Measurements from ENCODE around the gene BDP1. TPM values are rescaled to one million over a fixed set of nuclear protein-coding genes. Genes with fewer than 3 reads are reported as not detected.
"Not testable (repeated sequence)": the region's sequence is repeated elsewhere in the genome, so short reads cannot be mapped to it uniquely, and the experiment has no call there.

BDP1 gene
- total and polyA plus RNA-seq, 2 donors from 2014 or later = 5.1 to 27.6 TPM

DNA sequence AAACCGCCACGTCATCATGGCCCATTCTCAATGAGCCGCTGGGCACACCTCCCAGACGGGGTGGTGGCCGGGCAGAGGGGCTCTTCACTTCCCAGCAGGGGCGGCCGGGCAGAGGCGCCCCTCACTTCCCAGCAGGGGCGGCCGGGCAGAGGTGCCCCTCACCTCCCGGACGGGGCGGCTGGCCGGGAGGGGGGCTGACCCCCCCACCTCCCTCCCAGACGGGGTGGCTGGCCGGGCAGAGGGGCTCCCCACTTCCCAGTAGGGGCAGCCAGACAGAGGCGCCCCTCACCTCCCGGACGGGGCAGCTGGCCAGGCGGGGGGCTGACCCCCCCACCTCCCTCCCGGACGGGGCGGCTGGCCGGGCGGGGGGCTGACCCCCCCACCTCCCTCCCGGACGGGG, 96.1 kb downstream of the BDP1 start:
- H3K4me3 ChIP-seq (ENCODE audit: low read length in 3 of 3); H3K4me1 ChIP-seq (ENCODE audit: control insufficient read depth in 2 of 3, insufficient read depth in 2 of 3, low read depth in 1 of 3, low read length in 3 of 3); H3K9ac ChIP-seq (ENCODE audit: low read length in 3 of 3); H3K9me3 ChIP-seq (ENCODE audit: control insufficient read depth in 2 of 3, insufficient read depth in 1 of 3, low read length in 3 of 3); intact Hi-C loops (cut with DNase I); H3K27ac ChIP-seq (ENCODE audit: low read depth in 2 of 2, low read length in 2 of 2); DNase-seq; FAIRE-seq; H3K27me3 ChIP-seq (ENCODE audit: control insufficient read depth, insufficient read depth, low read length): not testable (repeated sequence)
- H3K36me3 ChIP-seq (ENCODE audit: control insufficient read depth in 2 of 3, insufficient read depth in 3 of 3, low read length in 3 of 3) = peaks cover 8 to 33% (median 9%) of the 10 kb centered on the region in 3 donors

- FAIRE-seq = not testable (repeated sequence)
- H3K36me3 ChIP-seq (ENCODE audit: control insufficient read depth in 2 of 3, insufficient read depth in 3 of 3, low read length in 3 of 3) = peaks cover 8 to 33% (median 12%) of the 10 kb centered on the region in 3 donors
Observed at GRCh38 chr5:71552026-71552749, 96.7 kb downstream of the BDP1 start.

DNA sequence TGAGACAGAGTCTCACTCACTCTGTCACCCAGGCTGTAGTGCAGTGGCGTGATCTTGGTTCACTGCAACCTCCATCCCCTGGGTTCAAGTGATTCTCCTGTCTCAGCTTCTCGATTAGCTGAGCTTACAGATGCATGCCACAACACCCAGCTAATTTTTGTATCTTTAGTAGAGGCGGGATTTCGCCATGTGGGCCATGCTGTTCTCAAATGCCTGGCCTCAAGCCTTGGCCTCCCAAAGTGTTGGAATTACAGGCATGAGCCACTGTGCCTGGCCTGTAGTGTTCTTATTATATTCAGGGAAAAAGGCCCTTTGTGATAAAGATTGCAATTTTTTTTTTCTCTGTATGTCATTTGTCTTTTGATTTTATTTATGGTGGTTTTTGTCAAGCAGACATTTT, 107.7 kb downstream of the BDP1 start:
- H3K36me3 ChIP-seq (ENCODE audit: control insufficient read depth in 2 of 3, insufficient read depth in 3 of 3, low read length in 3 of 3) = peaks cover 3 to 33% (median 16%) of the 10 kb centered on the region in 3 donors
- H3K27me3 ChIP-seq (ENCODE audit: control insufficient read depth, insufficient read depth, low read length) = no peaks in the 10 kb centered on the region
- no peak overlapping the region for H3K9ac ChIP-seq (ENCODE audit: low read length in 3 of 3)
- DNase-seq (no peak), FAIRE-seq (no peak)
- H3K9me3 ChIP-seq (ENCODE audit: control insufficient read depth in 2 of 3, insufficient read depth in 1 of 3, low read length in 3 of 3) = no peaks in the 10 kb centered on the region
- H3K27ac ChIP-seq (ENCODE audit: low read depth in 2 of 2, low read length in 2 of 2) = no peak overlapping the region
- TF ChIP-seq CTCF (IDR thresholded peaks at IDR 0.05; ENCODE audit: borderline replicate concordance, extremely low read depth, insufficient read depth) = no peak
- no peaks in the 10 kb centered on the region for H3K4me1 ChIP-seq (ENCODE audit: control insufficient read depth in 2 of 3, insufficient read depth in 2 of 3, low read depth in 1 of 3, low read length in 3 of 3)
- no peak overlapping the region for H3K4me3 ChIP-seq (ENCODE audit: low read length in 3 of 3)
- intact Hi-C loops (cut with DNase I) = no loop called here

More at GRCh38 chr5:71552026-71552749, 96.7 kb downstream of the BDP1 start:
- DNase-seq; H3K4me1 ChIP-seq (ENCODE audit: control insufficient read depth in 2 of 3, insufficient read depth in 2 of 3, low read depth in 1 of 3, low read length in 3 of 3); H3K27ac ChIP-seq (ENCODE audit: low read depth in 2 of 2, low read length in 2 of 2); H3K9ac ChIP-seq (ENCODE audit: low read length in 3 of 3); H3K9me3 ChIP-seq (ENCODE audit: control insufficient read depth in 2 of 3, insufficient read depth in 1 of 3, low read length in 3 of 3); intact Hi-C loops (cut with DNase I); H3K27me3 ChIP-seq (ENCODE audit: control insufficient read depth, insufficient read depth, low read length); H3K4me3 ChIP-seq (ENCODE audit: low read length in 3 of 3): not testable (repeated sequence)

DNA sequence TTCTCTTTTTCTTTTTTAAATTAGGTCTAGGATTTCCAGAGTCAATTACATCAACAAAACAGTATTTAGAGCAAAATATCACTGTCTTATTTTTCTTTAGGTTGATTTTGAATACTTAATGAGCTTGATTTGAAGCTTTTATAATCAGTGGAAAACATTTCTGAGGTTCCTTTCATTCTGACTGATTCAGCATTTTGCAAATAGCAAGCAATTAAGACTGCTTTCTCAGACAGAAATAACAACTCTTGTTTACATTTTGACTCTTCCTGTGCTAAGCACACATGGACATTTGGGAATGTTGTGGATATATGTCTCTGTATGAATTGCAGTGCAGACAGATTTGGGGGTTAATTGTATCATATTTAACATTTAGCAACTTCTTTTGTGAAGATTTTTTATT, 109.4 kb downstream of the BDP1 start:
- H3K9ac ChIP-seq (ENCODE audit: low read length in 3 of 3) = no peak overlapping the region
- H3K4me3 ChIP-seq (ENCODE audit: low read length in 3 of 3) = no peak overlapping the region
- peaks cover 2 to 36% (median 13%) of the 10 kb centered on the region in 3 donors for H3K36me3 ChIP-seq (ENCODE audit: control insufficient read depth in 2 of 3, insufficient read depth in 3 of 3, low read length in 3 of 3)
- no peaks in the 10 kb centered on the region for H3K27me3 ChIP-seq (ENCODE audit: control insufficient read depth, insufficient read depth, low read length)
- H3K27ac ChIP-seq (ENCODE audit: low read depth in 2 of 2, low read length in 2 of 2) = no peak overlapping the region
- DNase-seq = no peak
- H3K9me3 ChIP-seq (ENCODE audit: control insufficient read depth in 2 of 3, insufficient read depth in 1 of 3, low read length in 3 of 3) = no peaks in the 10 kb centered on the region
- H3K4me1 ChIP-seq (ENCODE audit: control insufficient read depth in 2 of 3, insufficient read depth in 2 of 3, low read depth in 1 of 3, low read length in 3 of 3) = no peaks in the 10 kb centered on the region
- no peak for TF ChIP-seq CTCF (IDR thresholded peaks at IDR 0.05; ENCODE audit: borderline replicate concordance, extremely low read depth, insufficient read depth)
- FAIRE-seq = no peak
- intact Hi-C loops (cut with DNase I) = no loop called here
